ENCODE results near the gene CPT1B. TPM values are rescaled to one million over a fixed set of nuclear protein-coding genes. Genes with fewer than 3 reads are reported as not detected.

CPT1B gene
- total and polyA plus RNA-seq, 2 of the 8 experiments (the other 6 are each of a cell fraction or from before 2014, with no cell fraction given) = 34.2 to 36.2 TPM

GRCh38 chr22:50626850-50627641 lies 48.8 kb upstream of the CPT1B start:
- no peak for DNase-seq (ENCODE audit: low read depth in 1 of 2, low spot score in 2 of 2)
- no peak overlapping the region for H2AK5ac ChIP-seq (ENCODE audit: low read depth, low read length)

More at GRCh38 chr22:50626850-50627641, 48.8 kb upstream of the CPT1B start:
- no peaks in the 10 kb centered on the region for H3K9me3 ChIP-seq (ENCODE audit: insufficient read depth in 2 of 2, low read depth in 1 of 2, low read length in 1 of 2)
- peaks cover 0 to 12% (median 6%) of the 10 kb centered on the region in 4 experiments; a peak in 5 of 7 replicates for H3K4me1 ChIP-seq (replicated peaks in 1 of 4; ENCODE audit: control insufficient read depth in 3 of 4, insufficient read depth in 4 of 4, low read length in 3 of 4)
- H3K79me2 ChIP-seq (ENCODE audit: control insufficient read depth in 1 of 2, insufficient read depth in 2 of 2, low read length in 2 of 2) = no peaks in the 10 kb centered on the region
- no peak overlapping the region for H3K23ac ChIP-seq (ENCODE audit: insufficient read length)
- peaks cover 4% of the 10 kb centered on the region for H3K79me1 ChIP-seq (ENCODE audit: low read depth, low read length)
- H3K27ac ChIP-seq (ENCODE audit: low read depth, low read length) = no peak overlapping the region
- H3K56ac ChIP-seq (replicated peaks; ENCODE audit: insufficient read length, low read depth, low read length) = no peak overlapping the region
- 74% methylated on average over 28 of the region's 42 CpGs; no CpG with 5 or more reads in 1 of the 2 experiments for WGBS, 2 experiments (ENCODE audit: extremely low coverage in 1 of 2, insufficient coverage in 1 of 2, insufficient read length in 1 of 2, insufficient replicate concordance in 2 of 2, low coverage in 1 of 2, low lambda C conversion rate in 2 of 2, missing lambda C conversion rate in 1 of 2)
- H4K5ac ChIP-seq (ENCODE audit: insufficient read length, low read depth, low read length) = no peak overlapping the region
- no peak overlapping the region for H4K91ac ChIP-seq (replicated peaks; ENCODE audit: insufficient read length, low read length)
- CTCF ChIA-PET (ENCODE audit: partially characterized antibody) = interaction anchor here (0.6 to 15.7 kb wide), 28 partner anchors 11 to 154 kb away, joined by 3 to 281 read pairs (median 4); partner anchors contain the start of genes CHKB and SYCE3
- peaks cover 0 to 12% of the 10 kb centered on the region in 2 experiments for H4K20me1 ChIP-seq (replicated peaks in 1 of 2; ENCODE audit: control insufficient read depth in 1 of 2, insufficient read depth in 2 of 2, low read length in 2 of 2)
- no peak overlapping the region; the same call in 1 of the 2 replicates for H3K18ac ChIP-seq (ENCODE audit: extremely low read depth, low read length)
- no peak overlapping the region for H2BK12ac ChIP-seq (ENCODE audit: low read depth, low read length)
- H3K36me3 ChIP-seq (ENCODE audit: control insufficient read depth in 2 of 4, insufficient read depth in 4 of 4, low read length in 3 of 4) = no peaks in the 10 kb centered on the region
- TF ChIP-seq E2F6 (IDR thresholded peaks at IDR 0.05) (no peak), JUND (IDR thresholded peaks at IDR 0.05; ENCODE audit: low read length) (no peak), BCL11A (IDR thresholded peaks at IDR 0.05; ENCODE audit: low read depth in 2 of 2, low read length in 2 of 2) (no peak), CBX5 (IDR thresholded peaks at IDR 0.05; ENCODE audit: low read depth, low read length) (no peak)
- H3K14ac ChIP-seq (ENCODE audit: insufficient read length) = no peak overlapping the region
- H3K23me2 ChIP-seq (ENCODE audit: low read depth, low read length) = peaks cover 11% of the 10 kb centered on the region; the same call in 1 of the 2 replicates
- no peak overlapping the region for H2BK5ac ChIP-seq (ENCODE audit: low read depth, low read length)
- peak overlapping the region; percentile 60 to 76 (median 76) for H3K4me3 ChIP-seq (ENCODE audit: extremely low read depth in 1 of 4, insufficient read depth in 2 of 4, low read depth in 3 of 4, low read length in 4 of 4)
- no peak overlapping the region for H4K8ac ChIP-seq (ENCODE audit: extremely low read depth, insufficient read depth, low read length)
- peaks cover 0 to 10% (median 5%) of the 10 kb centered on the region in 4 experiments; a peak in 4 of 7 replicates for H3K27me3 ChIP-seq (replicated peaks in 1 of 4; ENCODE audit: control insufficient read depth in 3 of 4, extremely low read depth in 1 of 4, insufficient read depth in 3 of 4, low read length in 3 of 4)
- POLR2A ChIA-PET (ENCODE audit: partially characterized antibody) = interaction anchor here (0.9 to 1.4 kb wide), 6 partner anchors 14 to 72 kb away, joined by 3 to 5 read pairs (median 4); partner anchors contain the start of genes CHKB and SHANK3
- H3K4ac ChIP-seq (replicated peaks; ENCODE audit: insufficient read length, low read depth, low read length) = no peak overlapping the region
- H2BK120ac ChIP-seq (replicated peaks; ENCODE audit: low read depth, low read length) = no peak overlapping the region
- no peak for FAIRE-seq
- H2AFZ ChIP-seq (ENCODE audit: low read length) = peak overlapping the region; percentile 63; the same call in 1 of the 2 replicates
- H2BK20ac ChIP-seq (ENCODE audit: low read length) = no peak overlapping the region
- H3K9ac ChIP-seq (replicated peaks in 1 of 4; ENCODE audit: extremely low read depth in 1 of 4, low read depth in 3 of 4, low read length in 3 of 4) = 0 out of 7 replicates have a peak overlapping the region, but pooled peaks of 1 of the 4 experiments have one; percentile 0
- no peak overlapping the region for H2BK15ac ChIP-seq (ENCODE audit: low read length)
- H3K4me2 ChIP-seq (ENCODE audit: insufficient read depth in 1 of 2, low read depth in 2 of 2, low read length in 2 of 2) = peak overlapping the region; percentile 90 to 99
